Duodenal mucosa (tissue), 2 donors: Measurements from ENCODE around the gene SNAPIN.
A peak's percentile ranks its signal among the peaks of the same experiment; 100 is the strongest.
"Not testable (repeated sequence)": the region's sequence is repeated elsewhere in the genome, so short reads cannot be mapped to it uniquely, and the experiment has no call there.

Source experiments
- H3K27ac ChIP-seq: one replicate; pipeline ENCODE4 v1.7.0; 2013; ENCODE audit warnings: low read depth, low read length
- H3K27me3 ChIP-seq, 2 donors: one replicate each; pipeline ENCODE4 v1.7.0; 2013; ENCODE audit warnings: low read length in 2 of 2, control low read depth in 1 of 2; ENCODE audit not compliant: insufficient read depth in 2 of 2, control insufficient read depth in 1 of 2
- H3K36me3 ChIP-seq, 2 donors: one replicate each; pipeline ENCODE4 v1.7.0; 2013; ENCODE audit warnings: low read length in 2 of 2, control low read depth in 1 of 2; ENCODE audit not compliant: insufficient read depth in 2 of 2, control insufficient read depth in 1 of 2
- H3K4me1 ChIP-seq, 2 donors: one replicate each; pipeline ENCODE4 v1.7.0; 2013; ENCODE audit warnings: low read length in 2 of 2, control low read depth in 1 of 2; ENCODE audit not compliant: insufficient read depth in 2 of 2, control insufficient read depth in 1 of 2
- H3K4me3 ChIP-seq, 2 donors: one replicate each; pipeline ENCODE4 v1.7.0; 2013; ENCODE audit warnings: low read length in 2 of 2, low read depth in 1 of 2
- H3K9ac ChIP-seq, 2 donors: one replicate each; pipeline ENCODE4 v1.7.0; 2013; ENCODE audit warnings: low read length in 2 of 2, low read depth in 1 of 2
- H3K9me3 ChIP-seq, 2 donors: one replicate each; pipeline ENCODE4 v1.7.0; 2013; ENCODE audit warnings: low read length in 2 of 2, control low read depth in 1 of 2; ENCODE audit not compliant: control insufficient read depth in 1 of 2

The SNAPIN gene

DNA sequence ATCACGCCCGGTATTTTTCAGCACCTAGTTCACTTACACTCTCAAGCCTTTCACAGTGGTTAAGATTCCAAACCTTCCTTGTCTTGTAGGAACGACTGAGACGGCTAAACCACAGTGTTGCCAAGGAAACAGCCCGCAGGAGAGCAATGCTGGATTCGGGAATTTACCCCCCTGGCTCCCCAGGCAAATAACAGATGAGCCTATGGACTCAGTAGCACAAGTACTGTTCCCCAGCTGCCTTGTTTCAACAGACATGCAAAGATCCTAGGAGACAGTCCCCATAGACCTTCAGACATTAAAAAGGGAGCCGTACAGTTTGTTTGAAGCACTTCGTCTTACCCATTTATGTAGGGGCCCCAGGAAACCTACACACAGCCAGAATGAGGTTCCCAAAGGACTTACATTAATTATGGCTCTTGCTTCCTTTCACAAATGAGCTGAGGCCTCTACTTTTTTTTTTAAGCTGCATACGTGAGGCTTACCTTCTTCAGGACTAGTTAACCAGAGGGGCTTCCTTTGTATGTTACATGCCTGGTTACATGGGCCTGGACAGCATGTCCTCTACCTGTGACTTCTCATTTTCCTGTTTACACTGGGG, 2.7 kb downstream of the SNAPIN start:
- Histone ChIP-seq H3K27me3 (no peaks in the 10 kb centered on the region), H3K4me3 (no peak overlapping the region), H3K27ac (no peak overlapping the region), H3K9ac (no peak overlapping the region), H3K4me1 (peaks cover 9% of the 10 kb centered on the region in 2 donors), H3K9me3 (no peaks in the 10 kb centered on the region), H3K36me3 (peaks cover 30 to 55% of the 10 kb centered on the region in 2 donors)

DNA sequence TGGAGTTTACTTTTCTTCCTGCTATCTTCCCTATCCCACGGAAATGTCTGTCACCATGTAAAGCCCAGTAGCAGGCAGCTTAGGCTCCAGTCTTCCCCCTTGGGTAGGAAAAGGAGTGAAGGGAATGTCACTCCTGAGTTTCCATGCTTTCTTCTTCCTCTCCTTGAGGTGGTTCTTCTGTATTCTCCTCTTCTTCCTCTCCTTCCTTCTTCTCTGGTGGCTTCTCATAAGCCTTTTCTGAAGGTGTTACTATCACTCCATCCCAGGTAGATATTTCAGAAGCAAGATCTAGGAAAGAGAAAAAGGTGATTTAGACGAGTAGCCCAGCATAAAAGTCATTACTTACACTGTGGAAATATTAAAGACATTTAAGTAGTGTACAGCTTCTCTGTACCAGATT, 3.8 kb downstream of the SNAPIN start:
- Histone ChIP-seq H3K27me3 (no peaks in the 10 kb centered on the region), H3K9ac (no peak overlapping the region), H3K4me1 (peaks cover 9% of the 10 kb centered on the region in 2 donors), H3K27ac (no peak overlapping the region), H3K9me3 (no peaks in the 10 kb centered on the region), H3K36me3 (peaks cover 35 to 65% of the 10 kb centered on the region in 2 donors), H3K4me3 (no peak overlapping the region)

GRCh38 chr1:153663211-153663610, 4.7 kb downstream of the SNAPIN start:
- no peak overlapping the region for H3K9ac ChIP-seq
- H3K27me3 ChIP-seq = no peaks in the 10 kb centered on the region
- H3K4me1 ChIP-seq = peaks cover 8 to 9% of the 10 kb centered on the region in 2 donors
- peaks cover 42 to 75% of the 10 kb centered on the region in 2 donors for H3K36me3 ChIP-seq
- H3K27ac ChIP-seq = no peak overlapping the region
- H3K4me3 ChIP-seq = no peak overlapping the region
- H3K9me3 ChIP-seq = no peaks in the 10 kb centered on the region

GRCh38 chr1:153667439-153667838, 8.9 kb downstream of the SNAPIN start:
- Histone ChIP-seq H3K9me3 (no peaks in the 10 kb centered on the region), H3K36me3 (peaks cover 39 to 66% of the 10 kb centered on the region in 2 donors)

GRCh38 chr1:153668672-153669071, 10.2 kb downstream of the SNAPIN start:
- not testable (repeated sequence) for H3K9me3 ChIP-seq, H3K27ac ChIP-seq, H3K4me3 ChIP-seq, H3K27me3 ChIP-seq, H3K9ac ChIP-seq
- peaks cover 8 to 11% of the 10 kb centered on the region in 2 donors for H3K4me1 ChIP-seq
- H3K36me3 ChIP-seq = peaks cover 30 to 55% of the 10 kb centered on the region in 2 donors

More at GRCh38 chr1:153667439-153667838, 8.9 kb downstream of the SNAPIN start:
- no peak overlapping the region for H3K9ac ChIP-seq
- no peaks in the 10 kb centered on the region for H3K27me3 ChIP-seq
- H3K4me3 ChIP-seq = no peak overlapping the region
- H3K27ac ChIP-seq = no peak overlapping the region
- H3K4me1 ChIP-seq = peaks cover 8 to 11% of the 10 kb centered on the region in 2 donors

DNA sequence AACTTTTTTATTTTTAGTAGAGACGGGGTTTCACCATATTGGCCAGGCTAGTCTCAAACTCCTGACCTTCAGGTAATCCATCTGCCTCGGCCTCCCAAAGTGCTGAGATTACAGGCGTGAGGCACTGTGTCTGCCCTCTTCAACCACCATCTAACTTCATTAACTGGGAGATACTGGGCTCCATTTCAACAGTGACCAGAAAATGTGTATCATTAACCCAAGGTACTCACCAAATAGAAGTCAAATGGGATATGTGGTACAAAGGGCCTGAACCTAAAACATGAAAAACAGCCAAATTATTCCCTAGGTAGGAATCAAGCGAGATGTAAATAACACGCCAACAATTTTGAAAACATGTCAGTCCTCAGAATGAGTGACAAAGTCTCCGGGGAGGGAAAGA, 11.1 kb downstream of the SNAPIN start:
- peak overlapping the region; percentile 87 to 94 for H3K4me3 ChIP-seq
- H3K9ac ChIP-seq = peak overlapping the region; percentile 79 to 97
- peaks cover 29 to 46% of the 10 kb centered on the region in 2 donors for H3K36me3 ChIP-seq
- peaks cover 8 to 11% of the 10 kb centered on the region in 2 donors for H3K4me1 ChIP-seq
- H3K9me3 ChIP-seq = no peaks in the 10 kb centered on the region
- H3K27me3 ChIP-seq = no peaks in the 10 kb centered on the region
- no peak overlapping the region for H3K27ac ChIP-seq

- H3K36me3 ChIP-seq = peaks cover 21 to 38% of the 10 kb centered on the region in 2 donors
- peak overlapping the region; percentile 68 for H3K27ac ChIP-seq
- H3K27me3 ChIP-seq = no peaks in the 10 kb centered on the region
- H3K4me3 ChIP-seq = peak overlapping the region; percentile 87 to 94
- no peaks in the 10 kb centered on the region for H3K9me3 ChIP-seq
- H3K9ac ChIP-seq = peak overlapping the region; percentile 79 to 97
- H3K4me1 ChIP-seq = peaks cover 8 to 11% of the 10 kb centered on the region in 2 donors
Measured at GRCh38 chr1:153670257-153670858, 11.9 kb downstream of the SNAPIN start.

DNA sequence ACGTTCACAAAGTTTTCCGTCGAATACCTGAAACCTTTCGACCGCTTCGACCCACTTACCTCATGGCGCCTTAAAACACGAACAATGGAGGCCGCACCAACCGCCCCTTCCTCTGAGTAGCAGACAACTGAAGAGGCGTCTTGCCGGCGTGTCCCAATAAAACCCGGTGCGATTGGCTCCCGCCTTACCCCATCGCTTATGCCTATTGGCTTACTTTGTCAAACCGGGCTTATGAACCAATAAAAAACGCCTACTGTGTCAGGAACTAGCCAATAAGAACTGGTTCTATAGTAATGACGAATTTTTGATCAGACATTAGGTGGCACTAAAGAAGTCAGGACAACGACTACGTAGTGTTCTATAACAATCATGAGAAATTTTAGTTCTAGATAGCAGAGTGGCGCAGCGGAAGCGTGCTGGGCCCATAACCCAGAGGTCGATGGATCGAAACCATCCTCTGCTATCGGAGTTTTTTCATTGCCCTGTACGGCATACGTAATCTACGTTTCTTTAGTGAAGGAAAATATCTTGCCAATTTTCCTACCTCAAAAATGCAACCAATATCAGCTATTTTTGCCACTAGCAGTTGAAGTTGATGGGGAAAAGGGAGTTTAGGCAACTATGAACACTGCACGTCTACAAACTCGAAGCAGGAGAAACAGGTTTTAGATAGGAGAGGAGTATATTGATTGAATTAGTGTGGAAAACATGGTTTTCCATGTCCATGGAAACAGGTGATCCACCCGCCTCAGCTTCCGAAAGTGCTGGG, 12.5 kb downstream of the SNAPIN start, which contains the start of gene ILF2:
Gene ILF2, minus strand, starts transcription at position 135 of the 769 bp plus-strand sequence. Its CDS starts 71 bp downstream, at position 64.
- no peaks in the 10 kb centered on the region for H3K27me3 ChIP-seq
- H3K9ac ChIP-seq = peak within 1 kb of the TSS; percentile 79 to 97
- H3K9me3 ChIP-seq = no peaks in the 10 kb centered on the region
- peaks cover 8 to 11% of the 10 kb centered on the region in 2 donors for H3K4me1 ChIP-seq
- peak within 1 kb of the TSS; percentile 68 for H3K27ac ChIP-seq
- H3K36me3 ChIP-seq = peaks cover 17 to 31% of the 10 kb centered on the region in 2 donors
- peak within 1 kb of the TSS; percentile 87 to 94 for H3K4me3 ChIP-seq

DNA sequence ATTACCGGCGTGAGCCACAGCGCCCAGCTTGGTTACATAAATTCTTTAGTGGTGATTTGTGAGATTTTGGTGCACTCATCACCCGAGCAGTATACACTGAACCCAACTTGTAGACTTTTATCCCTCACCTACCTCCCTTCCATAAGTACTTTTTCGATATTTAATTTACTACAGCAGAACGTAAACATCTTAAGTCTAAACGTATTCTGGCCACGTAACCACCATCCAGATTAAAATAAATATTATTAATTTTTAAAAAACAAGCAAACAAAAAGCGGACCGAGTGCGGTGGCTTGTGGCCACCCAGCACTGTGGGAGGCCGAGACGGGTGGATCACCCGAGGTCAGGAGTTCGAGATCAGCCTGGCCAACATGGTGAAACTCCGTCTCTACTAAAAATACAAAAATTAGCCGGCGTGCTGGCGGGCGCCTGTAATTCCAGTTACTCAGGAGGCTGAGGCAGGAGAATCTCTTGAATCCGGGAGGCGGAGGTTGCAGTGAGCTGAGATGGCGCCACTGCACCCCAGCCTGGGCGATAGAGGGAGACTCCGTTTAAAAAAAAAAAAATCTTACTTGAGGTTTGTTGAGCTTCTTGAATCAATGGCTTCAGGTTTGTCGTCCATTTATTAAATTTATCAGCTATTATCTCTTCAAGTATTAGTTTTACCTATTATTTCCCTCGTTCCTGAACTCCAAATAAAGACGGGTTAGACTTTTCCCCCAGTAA, 13.3 kb downstream of the SNAPIN start:
- H3K9me3 ChIP-seq, H3K27me3 ChIP-seq: not testable (repeated sequence)
- peak overlapping the region; percentile 64 to 94 for H3K4me3 ChIP-seq
- peak overlapping the region; percentile 63 for H3K27ac ChIP-seq
- H3K4me1 ChIP-seq = peaks cover 8 to 11% of the 10 kb centered on the region in 2 donors
- peak overlapping the region; percentile 44 to 64 for H3K9ac ChIP-seq
- peaks cover 12 to 24% of the 10 kb centered on the region in 2 donors for H3K36me3 ChIP-seq
